Adrenal gland (tissue), 12 donors: ENCODE results near the gene FAM177B. TPM values are rescaled to one million over a fixed set of nuclear protein-coding genes. Genes with fewer than 3 reads are reported as not detected.
A peak's percentile ranks its signal among the peaks of the same experiment; 100 is the strongest.

ENCODE experiments used
- DNase-seq, 7 donors: peaks; one replicate each; pipeline ENCODE4 v3.0.0-alpha.2; 2019 to 2020
- H3K27ac ChIP-seq, 5 donors: fragments of 200-600 bp; sonication (generic) in 4 of 5; 1 replicate in 3 of 5; 2 replicates in 2 of 5; pipeline versions ENCODE4 v1.5.1 to v1.8.0; 2016 to 2020; ENCODE audit warnings: mild to moderate bottlenecking in 1 of 5
- H3K27me3 ChIP-seq: fragments of 200-600 bp; 2 replicates; pipeline ENCODE4 v1.8.0; 2021
- H3K36me3 ChIP-seq, 2 donors: fragments of 200-600 bp; replicated peaks in 1 of 2; 1 replicate in 1 of 2; 2 replicates in 1 of 2; pipeline versions ENCODE4 v1.5.1 to v1.8.0; 2018 to 2022
- H3K4me1 ChIP-seq, 2 donors: fragments of 200-600 bp; replicated peaks in 1 of 2; 1 replicate in 1 of 2; 2 replicates in 1 of 2; pipeline versions ENCODE4 v1.5.1 to v1.8.0; 2018 to 2021
- H3K4me3 ChIP-seq, 4 donors: fragments of 200-600 bp; sonication (generic) in 3 of 4; one replicate each; pipeline ENCODE4 v1.5.1; 2016 to 2018
- H3K9me3 ChIP-seq, 3 donors: fragments of 200-600 bp; sonication (generic) in 1 of 3; replicated peaks in 1 of 3; 1 replicate in 2 of 3; 2 replicates in 1 of 3; pipeline versions ENCODE4 v1.5.1 to v1.8.0; 2016 to 2021
- POLR2A ChIP-seq, 2 donors: fragments of 450-650 bp; IDR thresholded peaks; one replicate each; pipeline ENCODE4 v1.6.1; 2017; ENCODE audit warnings: antibody characterized with exemption in 2 of 2, mild to moderate bottlenecking in 2 of 2, moderate library complexity in 1 of 2
- WGBS, 4 donors: extraction: QIAGEN DNeasy Blood & Tissue Kit in 2 of 4; methylation state at CpG; one replicate each; pipeline versions ENCODE4 v1.1.5 to v1.1.7; 2013 to 2017; 5-methylcytosine and 5-hydroxymethylcytosine counted together
- intact Hi-C, 2 donors: fragments of 100-400 bp; cut with DNase I; formaldehyde crosslinking; loops; one replicate each; pipeline versions ENCODE4 v1.14.1 to v1.15.0; 2022 to 2023
- polyA plus RNA-seq, 3 donors: library from polyadenylated mRNA; stranded (reverse); fragments of 200-250 nt in 2 of 3; fragments of 350-450 nt in 1 of 3; fragmentation: Illumina TruSeq in 1 of 3; extraction: RNeasy Lipid Tissue Mini Kit (QIAGEN cat#74804) in 1 of 3; gene quantifications; one replicate each; pipeline ENCODE4 v1.2.3, GENCODE V29; 2013 to 2014
- total RNA-seq, 9 donors: library from RNA; depleted of rRNA in 4 of 9; stranded (reverse); fragments of >200 nt in 4 of 9; fragments of 120-200 nt in 1 of 9; fragmentation: NEBNext Ultra II Directional in 1 of 9; extraction: Animal tissue kit (Norgen Biotek cat#: 25700) in 1 of 9; gene quantifications; one replicate each; pipeline versions ENCODE4 v1.1.0 to v1.2.4, GENCODE V29; 2013 to 2023
- TF ChIP-seq, protein P1 (sequence below), 6 experiments: fragments of 450-650 bp in 4 of 6; fragments of 200-600 bp in 2 of 6; sonication (generic) in 1 of 6; IDR thresholded peaks; 1 replicate in 5 of 6; 2 replicates in 1 of 6; pipeline versions ENCODE4 v1.5.1 to v1.8.0; 2016 to 2021; ENCODE audit warnings: antibody characterized with exemption in 6 of 6, mild to moderate bottlenecking in 2 of 6, moderate library complexity in 1 of 6
- donor health status: healthy with polysubstance abuse.
- donor health status: Bipolar disorder and iron deficiency.
- donor health status: DM: yes; HTN: yes; CAD: no.
- donor health status: DM: no; HTN: no; CAD: no.
- donor health status: DM: no; HTN: no; CAD: no.
- donor health status: DM: yes; HTN: yes; CAD: no.

Gene FAM177B
- total and polyA plus RNA-seq, 12 donors, result 0.11 to 2.3 (median 1.5) TPM

DNA sequence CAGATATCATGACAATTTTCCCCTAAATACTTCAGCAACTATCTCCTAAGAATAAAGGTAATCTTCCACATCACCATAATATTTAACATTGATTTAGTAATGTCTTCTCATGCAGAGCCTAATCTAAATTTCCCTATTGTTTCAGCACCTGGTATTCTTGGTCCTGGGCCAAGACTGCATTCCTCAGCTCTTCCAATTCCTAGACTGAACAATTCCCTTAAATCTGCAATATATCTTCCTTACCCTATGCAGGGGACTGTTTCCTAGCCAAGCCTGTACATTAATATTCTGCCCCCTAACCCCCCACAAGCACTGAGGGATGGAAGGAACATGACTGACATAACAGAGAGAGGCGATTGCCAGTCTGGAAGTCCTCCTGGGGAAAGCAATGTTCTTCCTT lies 49.1 kb downstream of the FAM177B start:
- H3K27ac ChIP-seq, result peak overlapping the region in 1 of 5 donors; percentile 20
- no peaks in the 10 kb centered on the region for H3K36me3 ChIP-seq
- TF ChIP-seq, protein P1, sequence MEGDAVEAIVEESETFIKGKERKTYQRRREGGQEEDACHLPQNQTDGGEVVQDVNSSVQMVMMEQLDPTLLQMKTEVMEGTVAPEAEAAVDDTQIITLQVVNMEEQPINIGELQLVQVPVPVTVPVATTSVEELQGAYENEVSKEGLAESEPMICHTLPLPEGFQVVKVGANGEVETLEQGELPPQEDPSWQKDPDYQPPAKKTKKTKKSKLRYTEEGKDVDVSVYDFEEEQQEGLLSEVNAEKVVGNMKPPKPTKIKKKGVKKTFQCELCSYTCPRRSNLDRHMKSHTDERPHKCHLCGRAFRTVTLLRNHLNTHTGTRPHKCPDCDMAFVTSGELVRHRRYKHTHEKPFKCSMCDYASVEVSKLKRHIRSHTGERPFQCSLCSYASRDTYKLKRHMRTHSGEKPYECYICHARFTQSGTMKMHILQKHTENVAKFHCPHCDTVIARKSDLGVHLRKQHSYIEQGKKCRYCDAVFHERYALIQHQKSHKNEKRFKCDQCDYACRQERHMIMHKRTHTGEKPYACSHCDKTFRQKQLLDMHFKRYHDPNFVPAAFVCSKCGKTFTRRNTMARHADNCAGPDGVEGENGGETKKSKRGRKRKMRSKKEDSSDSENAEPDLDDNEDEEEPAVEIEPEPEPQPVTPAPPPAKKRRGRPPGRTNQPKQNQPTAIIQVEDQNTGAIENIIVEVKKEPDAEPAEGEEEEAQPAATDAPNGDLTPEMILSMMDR (IDR thresholded peaks at IDR 0.05), result no peak
- TF ChIP-seq POLR2A (IDR thresholded peaks at IDR 0.05), result no peak
- peaks cover 13% of the 10 kb centered on the region for H3K27me3 ChIP-seq
- peak in 1 of 7 donors; percentile 21 for DNase-seq
- H3K4me3 ChIP-seq, result no peak overlapping the region
- H3K4me1 ChIP-seq, result peaks cover 0 to 19% of the 10 kb centered on the region in 2 donors
- no peaks in the 10 kb centered on the region for H3K9me3 ChIP-seq
- intact Hi-C loops, result no loop called here
- WGBS, 4 donors, result 17 to 46% (median 30%) methylated on average over 1 of the region's 1 CpG

DNA sequence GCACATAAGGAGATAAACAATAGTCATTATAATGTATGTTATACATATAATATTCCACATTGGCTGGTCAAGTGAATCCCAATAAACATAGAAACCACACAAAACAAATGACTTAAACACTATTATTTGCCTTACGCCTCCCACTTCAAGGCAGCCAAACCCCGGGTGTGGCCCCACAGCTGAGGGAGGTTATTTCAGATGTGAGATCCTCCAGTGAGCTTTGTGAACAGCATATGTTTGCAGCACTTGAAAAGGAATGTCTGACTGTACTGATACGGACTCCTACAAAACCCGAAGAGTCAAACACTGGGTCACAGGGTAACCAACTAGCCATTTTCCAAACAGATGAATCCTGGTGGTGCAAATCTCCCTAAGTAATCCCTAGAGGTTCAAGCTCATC lies 50.7 kb downstream of the FAM177B start:
- intact Hi-C loops, result no loop called here
- no peak overlapping the region for H3K27ac ChIP-seq
- no peak for DNase-seq
- no peak overlapping the region for H3K4me3 ChIP-seq
- no peaks in the 10 kb centered on the region for H3K9me3 ChIP-seq
- no peak for TF ChIP-seq POLR2A (IDR thresholded peaks at IDR 0.05)
- TF ChIP-seq, protein P1 (IDR thresholded peaks at IDR 0.05), result no peak
- H3K27me3 ChIP-seq, result peaks cover 2% of the 10 kb centered on the region
- H3K4me1 ChIP-seq, result peaks cover 0 to 24% of the 10 kb centered on the region in 2 donors
- H3K36me3 ChIP-seq, result no peaks in the 10 kb centered on the region
- WGBS, 4 donors, result 74 to 86% (median 79%) methylated on average over 4 of the region's 4 CpGs

DNA sequence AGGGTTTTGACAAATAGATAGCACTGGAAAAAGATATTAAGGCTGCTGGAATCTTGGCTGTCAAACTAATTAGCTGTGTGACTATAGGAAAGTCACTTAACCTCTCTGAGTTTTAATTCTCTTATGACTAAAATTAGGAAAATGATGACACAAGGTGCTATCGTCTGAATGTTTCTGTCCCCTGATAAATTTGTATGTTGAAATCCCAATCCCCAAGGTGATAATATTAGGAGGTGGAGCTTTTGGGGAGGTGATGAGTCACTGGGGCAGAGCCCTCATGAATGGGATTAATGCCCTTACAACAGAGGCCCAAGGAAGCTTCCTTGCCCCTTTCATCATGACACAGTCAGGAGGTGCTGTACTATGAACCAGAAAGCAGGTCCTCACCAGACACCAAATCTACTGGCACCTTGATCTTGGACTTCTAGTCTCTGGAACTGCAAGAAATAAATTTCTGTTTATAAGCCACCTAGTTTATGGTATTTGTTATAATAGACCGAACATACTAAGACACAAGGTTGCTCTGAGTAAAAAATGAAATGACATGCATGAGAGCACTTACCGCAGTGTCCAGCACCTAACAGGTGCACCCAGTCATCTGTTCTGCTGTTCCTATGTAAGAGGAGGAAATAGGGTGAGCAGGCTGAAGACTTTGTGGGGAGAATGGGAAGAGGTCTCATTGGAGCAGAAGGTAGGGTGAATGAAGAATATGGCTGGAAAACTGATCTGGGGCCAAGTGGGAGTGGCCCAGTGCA lies 51.6 kb downstream of the FAM177B start:
- intact Hi-C loops, result no loop called here
- H3K4me1 ChIP-seq, result peaks cover 0 to 24% of the 10 kb centered on the region in 2 donors

DNA sequence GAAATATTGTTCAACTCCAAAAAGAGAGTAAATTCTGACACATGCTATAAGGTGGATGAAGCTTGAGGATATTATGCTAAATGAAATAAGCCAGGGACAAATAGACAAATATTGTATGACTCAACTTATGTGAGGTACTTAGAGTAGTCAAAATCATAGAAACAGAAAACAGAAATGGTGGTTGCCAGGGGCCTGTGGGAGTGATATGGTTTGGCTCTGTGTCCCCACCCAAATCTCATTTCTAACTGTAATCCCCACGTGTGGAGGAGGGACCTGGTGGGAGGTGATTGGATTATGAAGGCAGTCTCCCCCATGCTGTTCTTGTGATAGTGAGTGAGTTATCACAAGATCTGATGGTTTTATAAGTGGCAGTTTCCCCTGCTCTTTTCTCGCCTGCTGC lies 53.1 kb downstream of the FAM177B start:
- no peak overlapping the region for H3K4me3 ChIP-seq
- H3K4me1 ChIP-seq, result peaks cover 0 to 16% of the 10 kb centered on the region in 2 donors
- intact Hi-C loops, result loop anchor here in 1 of 2 donors (5.0 kb wide), 1 partner anchor 292 kb away; no protein-coding TSS in a partner anchor
- no peaks in the 10 kb centered on the region for H3K9me3 ChIP-seq
- no peak for TF ChIP-seq POLR2A (IDR thresholded peaks at IDR 0.05)
- TF ChIP-seq, protein P1 (IDR thresholded peaks at IDR 0.05), result no peak
- DNase-seq, result no peak
- H3K27ac ChIP-seq, result no peak overlapping the region
- H3K27me3 ChIP-seq, result no peaks in the 10 kb centered on the region
- WGBS, 4 donors, result 86 to 100% (median 91%) methylated on average over 2 of the region's 2 CpGs
- no peaks in the 10 kb centered on the region for H3K36me3 ChIP-seq

More for the DNA sequence above, 51.6 kb downstream of the FAM177B start:
- H3K9me3 ChIP-seq, result no peaks in the 10 kb centered on the region
- no peaks in the 10 kb centered on the region for H3K27me3 ChIP-seq
- TF ChIP-seq POLR2A (IDR thresholded peaks at IDR 0.05), result no peak
- TF ChIP-seq, protein P1 (IDR thresholded peaks at IDR 0.05), result no peak
- H3K27ac ChIP-seq, result no peak overlapping the region
- no peaks in the 10 kb centered on the region for H3K36me3 ChIP-seq
- peak in 1 of 7 donors; percentile 9 for DNase-seq
- H3K4me3 ChIP-seq, result no peak overlapping the region
- 63 to 74% (median 69%) methylated on average over 3 of the region's 3 CpGs for WGBS, 4 donors
